CD4-positive, alpha-beta T cell treated with Interleukin-10 for 1 hour (primary cell): ENCODE measurements around the gene CDH11.

Source experiments
- DNase-seq: peaks from one replicate; pipeline ENCODE4 v3.0.0-alpha.2; 2020

The CDH11 gene

GRCh38 chr16:65116216-65116615, 5.6 kb downstream of the CDH11 start:
- no peak for DNase-seq

- DNase-seq = no peak
These were observed 7.3 kb downstream of the CDH11 start for GRCh38 chr16:65114527-65114926.

DNA sequence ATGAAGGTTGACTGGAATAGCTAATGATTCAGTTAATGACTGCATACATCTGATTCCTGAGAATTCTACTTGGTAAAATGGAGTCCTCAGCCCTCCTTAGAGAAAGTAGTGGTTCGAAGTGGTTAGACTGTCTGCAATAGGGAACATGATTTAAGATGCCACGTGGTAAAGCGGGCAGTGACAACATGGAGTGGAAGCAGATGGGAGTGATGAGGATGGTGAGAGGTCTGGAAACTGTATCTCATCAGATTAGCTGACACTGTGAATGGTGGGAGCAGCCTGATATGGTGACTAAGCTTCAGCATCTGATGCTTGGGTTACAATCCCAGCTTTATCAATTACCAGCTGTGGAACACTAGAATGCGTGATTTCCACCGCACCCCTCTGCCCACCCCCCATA, 8.4 kb downstream of the CDH11 start:
- no peak for DNase-seq

- no peak for DNase-seq
These were observed 10.6 kb downstream of the CDH11 start for GRCh38 chr16:65111306-65111705.

DNA sequence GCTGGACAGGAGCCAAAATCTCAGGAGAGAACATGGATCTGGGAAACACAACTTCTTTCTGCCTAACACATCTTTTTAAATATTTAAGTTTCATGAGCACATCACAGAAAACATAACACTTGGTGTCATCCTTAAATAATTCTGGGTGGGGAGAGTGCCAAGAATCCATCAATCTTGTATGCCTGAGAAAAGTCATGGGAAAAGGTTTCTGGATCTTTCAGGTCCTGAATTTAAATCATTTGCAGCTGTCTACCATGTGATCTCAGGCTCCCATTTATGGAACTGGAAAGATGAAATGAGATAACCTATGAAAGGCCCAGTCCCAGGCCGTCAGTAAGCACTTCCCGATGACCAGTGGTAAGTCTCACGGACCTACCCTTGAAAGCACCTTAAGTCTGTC, 15.1 kb downstream of the CDH11 start:
- DNase-seq = no peak

DNA sequence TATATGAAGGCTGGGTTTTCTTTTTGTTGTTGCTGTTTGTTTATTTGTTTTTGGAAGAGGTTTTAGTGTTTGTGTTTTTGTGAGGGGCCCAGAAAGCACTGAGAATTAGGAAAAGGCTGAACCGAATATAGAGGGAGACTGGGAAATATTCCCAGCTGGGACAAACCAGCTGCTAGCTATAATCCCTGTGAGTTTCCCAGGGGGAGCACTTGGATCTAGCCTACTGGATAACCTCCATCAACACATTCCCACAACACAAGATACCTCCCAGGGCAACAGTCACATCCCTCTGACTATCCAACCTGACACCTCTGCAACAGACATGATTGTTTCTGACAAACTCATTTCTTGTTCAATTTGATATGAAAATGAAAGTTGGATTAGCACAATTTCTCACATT, 16.7 kb downstream of the CDH11 start:
- no peak for DNase-seq

DNA sequence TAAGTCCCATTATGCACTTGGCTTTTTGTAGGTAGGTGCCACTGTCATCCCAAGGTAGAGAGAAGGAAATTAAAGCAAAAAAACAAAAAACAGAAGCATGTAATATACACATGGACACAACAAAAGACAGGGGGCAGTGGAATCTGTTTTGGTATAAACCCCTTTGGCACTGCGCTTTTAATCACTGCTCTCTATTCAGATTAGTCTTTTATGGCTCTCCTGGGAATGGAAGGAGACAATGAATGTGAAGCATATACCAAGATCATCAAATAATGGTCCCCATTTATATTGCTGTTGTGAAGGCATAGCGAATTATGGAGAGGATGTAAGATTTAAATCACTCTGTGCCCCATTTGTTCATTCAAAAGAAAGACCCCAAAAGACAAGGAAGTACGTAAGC, 17.4 kb downstream of the CDH11 start:
- no peak for DNase-seq

GRCh38 chr16:65102326-65102725, 19.5 kb downstream of the CDH11 start:
- no peak for DNase-seq

DNA sequence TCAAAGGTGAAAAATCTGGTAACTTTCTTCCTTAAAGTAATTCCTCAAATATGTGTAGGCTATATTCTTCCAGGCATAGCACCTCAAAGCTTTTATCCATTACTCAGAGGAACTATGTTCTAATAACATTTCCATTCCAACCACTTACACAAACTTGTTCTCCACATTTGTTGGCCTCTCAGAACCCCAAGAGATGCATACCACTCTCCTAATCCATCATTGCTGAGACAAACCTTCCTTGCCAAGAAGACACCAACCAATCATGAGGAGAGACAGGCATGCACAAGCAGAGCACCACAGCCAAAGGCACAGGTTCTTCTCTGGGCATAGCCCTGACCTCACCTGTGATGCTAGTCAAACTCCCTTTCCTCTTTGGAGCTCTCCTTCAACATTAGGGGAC, 20.9 kb downstream of the CDH11 start:
- no peak for DNase-seq

DNA sequence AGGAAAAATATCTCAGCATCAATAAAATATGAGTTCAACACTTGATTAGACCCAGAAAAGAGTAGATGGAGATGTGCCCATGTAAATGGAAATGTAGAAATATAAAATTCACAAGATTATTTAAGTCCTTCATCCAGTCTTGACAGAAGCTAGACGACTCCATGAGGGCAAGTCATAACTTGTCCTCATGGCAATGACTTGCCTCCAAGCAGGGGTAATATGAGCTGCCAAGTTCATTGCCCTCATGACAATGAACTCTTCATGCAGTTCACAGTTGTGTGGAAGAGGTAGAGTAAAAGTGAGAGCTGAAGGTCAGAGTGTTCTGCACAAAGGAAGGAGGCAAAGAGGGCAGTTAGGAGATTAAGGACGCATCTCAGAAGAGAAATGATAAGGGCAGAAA, 22.3 kb downstream of the CDH11 start:
- no peak for DNase-seq

- no peak for DNase-seq
These were observed 22.9 kb downstream of the CDH11 start for GRCh38 chr16:65098916-65099315.

GRCh38 chr16:65097296-65097695, 24.6 kb downstream of the CDH11 start:
- no peak for DNase-seq

GRCh38 chr16:65095906-65096305, 26.0 kb downstream of the CDH11 start:
- DNase-seq = no peak

DNA sequence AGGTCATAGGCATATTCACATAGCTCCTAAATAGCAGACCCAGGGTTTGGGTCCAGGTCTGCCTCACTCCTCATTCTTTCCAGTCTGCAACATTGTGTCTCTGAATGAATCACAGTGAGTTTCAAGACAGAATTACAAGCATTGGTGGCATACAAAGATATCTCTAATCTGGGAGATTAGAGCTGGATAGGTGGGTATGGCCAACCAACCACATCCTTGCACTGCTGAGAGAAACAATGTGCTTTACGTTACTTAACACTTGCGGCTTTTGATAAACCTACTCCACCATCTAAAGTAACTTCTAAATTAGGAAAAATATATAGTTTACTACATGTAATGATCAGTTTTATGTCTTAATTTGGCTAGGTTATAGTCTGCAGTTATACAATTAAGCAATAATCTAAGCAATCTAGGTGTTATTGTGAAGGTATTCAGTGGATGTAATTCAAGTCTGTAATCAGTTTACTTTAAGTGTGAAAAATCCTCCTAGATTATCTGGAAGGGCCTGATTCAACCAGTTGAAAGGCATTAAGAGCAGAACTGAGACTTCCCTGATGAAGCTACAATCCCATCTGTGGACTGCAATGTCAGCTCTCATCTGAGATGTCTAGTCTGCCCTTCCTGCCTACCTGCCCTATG, 26.7 kb downstream of the CDH11 start:
- DNase-seq = no peak

GRCh38 chr16:65094009-65094408, 27.9 kb downstream of the CDH11 start:
- DNase-seq = no peak

- DNase-seq = no peak
These were observed 38.6 kb downstream of the CDH11 start for GRCh38 chr16:65083164-65083857.

DNA sequence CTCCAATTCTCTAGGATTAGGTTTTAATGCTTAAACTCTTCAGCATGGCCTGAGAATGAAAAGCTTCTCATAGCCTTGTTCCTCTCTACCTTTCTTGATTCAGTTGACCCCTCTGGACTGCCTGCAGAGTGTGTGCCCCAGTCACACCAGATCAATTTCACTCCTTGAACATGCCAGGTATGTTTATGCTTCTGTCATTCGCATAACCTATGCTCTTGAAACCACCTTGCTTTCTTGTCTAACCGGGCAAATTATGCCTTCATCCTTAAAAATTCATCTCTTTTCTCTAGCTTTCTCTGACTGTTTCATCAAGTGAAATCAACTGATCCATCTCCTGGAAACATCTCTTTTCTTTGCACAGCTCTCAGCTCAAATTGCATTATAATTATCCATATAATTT, 42.3 kb downstream of the CDH11 start:
- no peak for DNase-seq

- no peak for DNase-seq
These were observed 44.7 kb downstream of the CDH11 start for GRCh38 chr16:65077181-65077580.

- DNase-seq = no peak
These were observed 46.0 kb downstream of the CDH11 start for GRCh38 chr16:65075877-65076276.

DNA sequence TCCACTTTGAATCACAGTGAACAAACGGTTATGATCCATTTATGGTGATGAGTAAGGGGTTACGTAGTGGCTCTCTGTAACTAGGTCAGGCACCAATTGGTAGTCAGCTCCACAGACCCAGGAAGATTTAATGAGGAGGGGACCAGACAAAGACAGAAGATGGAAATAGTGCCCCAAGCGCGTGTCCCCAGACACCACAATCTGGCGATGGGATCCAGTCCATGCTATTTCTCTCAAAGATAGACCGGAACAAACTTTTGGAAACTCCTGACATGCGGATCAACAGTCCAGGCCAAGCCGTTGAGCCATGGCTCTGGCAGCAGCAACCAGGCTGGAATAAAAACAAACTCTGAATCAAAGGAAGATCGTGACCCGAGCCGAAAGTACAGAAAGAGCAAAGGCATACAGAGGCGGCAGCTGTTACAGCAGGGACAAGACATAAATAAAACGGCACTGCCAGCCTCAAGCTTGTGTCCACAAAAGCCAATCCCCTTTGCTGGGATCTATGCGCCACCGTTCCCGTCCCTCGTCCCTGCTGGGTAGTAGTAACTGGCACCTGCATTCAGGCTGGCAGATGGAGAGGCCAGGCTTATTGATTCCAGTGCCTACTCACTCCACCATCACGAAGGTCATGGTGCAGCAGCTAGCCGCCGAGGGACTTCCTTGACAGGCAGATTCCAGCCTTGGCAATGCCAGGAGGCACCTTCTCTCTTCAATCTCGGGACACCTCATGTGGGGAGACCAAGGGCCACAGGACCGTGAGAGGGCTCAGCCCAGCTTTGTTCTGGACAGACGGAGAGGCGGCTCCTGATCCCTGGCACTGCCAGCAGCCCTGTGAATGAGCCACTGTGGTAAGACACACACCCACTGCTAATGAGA, 50.2 kb downstream of the CDH11 start:
- DNase-seq = no peak

GRCh38 chr16:65070831-65071432, 50.9 kb downstream of the CDH11 start:
- no peak for DNase-seq

DNA sequence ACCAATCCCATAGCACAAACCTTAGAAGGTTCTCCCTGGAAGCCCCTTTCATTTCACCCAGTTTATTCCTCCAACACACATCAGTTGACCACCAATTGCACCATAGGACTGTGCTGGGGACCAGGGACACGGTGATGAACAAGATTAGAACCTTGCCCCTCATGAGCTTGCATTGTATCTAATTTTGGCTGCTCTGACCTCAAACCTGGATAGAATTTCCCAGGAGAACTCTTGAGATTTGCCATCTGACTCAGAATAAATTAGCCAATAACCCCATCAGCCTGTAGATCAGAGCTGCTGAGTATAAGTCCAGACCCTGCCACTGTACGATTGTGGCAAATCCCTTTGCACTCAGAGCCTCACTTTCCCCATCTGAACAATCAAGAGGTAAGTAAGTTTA, 52.1 kb downstream of the CDH11 start:
- no peak for DNase-seq

DNA sequence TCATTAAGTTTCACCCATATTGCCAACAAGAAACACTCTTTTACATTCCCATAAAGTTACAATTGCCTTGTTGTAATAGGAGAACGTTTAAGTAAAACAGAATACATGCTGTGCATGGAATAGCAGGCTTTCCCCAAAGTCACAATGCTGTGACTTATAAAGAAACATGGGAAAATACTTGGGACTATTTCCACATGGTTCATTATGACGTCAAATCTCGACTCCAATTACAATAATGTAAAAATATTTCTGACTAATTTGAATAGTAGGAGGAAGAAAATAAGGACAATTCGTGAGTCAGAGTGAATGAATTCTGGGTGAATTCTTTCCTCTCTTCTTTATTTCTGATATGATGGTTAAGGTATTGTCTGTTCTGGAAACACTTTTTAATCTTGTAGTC, 52.8 kb downstream of the CDH11 start:
- no peak for DNase-seq
